ENCODE results near the gene NARF. TPM values are rescaled to one million over a fixed set of nuclear protein-coding genes. Genes with fewer than 3 reads are reported as not detected.

Gene NARF
- total RNA-seq: 49.9 and 59.3 TPM in 2 replicates

DNA sequence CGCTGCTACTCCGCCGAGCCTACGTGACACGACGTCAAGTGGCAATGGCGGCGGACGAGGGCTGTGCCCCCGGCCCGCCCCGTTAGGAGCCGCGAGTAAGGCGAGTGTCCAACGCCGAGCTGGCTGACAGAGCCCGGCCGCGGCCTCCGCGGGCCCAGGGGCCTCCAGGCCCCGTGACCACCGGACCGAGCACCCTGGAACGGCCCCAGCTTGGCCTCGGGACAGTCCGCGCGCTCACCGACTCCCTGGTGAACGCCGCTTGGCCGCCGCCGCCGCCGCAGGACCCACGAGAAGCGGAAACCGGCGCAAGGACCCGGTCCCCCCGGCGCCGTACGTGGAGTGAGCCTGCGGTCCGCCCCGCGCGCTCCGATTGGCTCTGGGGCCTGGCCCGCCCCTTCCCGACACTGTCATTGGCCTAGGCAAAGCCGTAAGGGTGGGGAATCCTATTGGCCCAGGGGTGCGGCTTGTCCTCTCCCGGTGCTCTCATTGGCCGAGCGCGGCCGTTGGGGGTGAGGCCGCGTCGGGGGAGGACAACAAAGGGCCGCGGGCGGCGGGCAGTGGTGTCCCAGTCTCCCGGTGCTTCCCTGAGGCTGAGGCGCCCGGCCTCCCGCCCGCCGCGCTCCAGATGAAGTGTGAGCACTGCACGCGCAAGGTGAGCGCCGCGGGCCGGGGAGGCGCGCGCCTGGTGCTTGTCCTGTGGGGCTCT, at the start of gene NARF:
TSS of gene NARF (plus strand) at position 563 of the 706 bp plus-strand sequence. CDS start at position 626, 63 bp downstream.

DNA sequence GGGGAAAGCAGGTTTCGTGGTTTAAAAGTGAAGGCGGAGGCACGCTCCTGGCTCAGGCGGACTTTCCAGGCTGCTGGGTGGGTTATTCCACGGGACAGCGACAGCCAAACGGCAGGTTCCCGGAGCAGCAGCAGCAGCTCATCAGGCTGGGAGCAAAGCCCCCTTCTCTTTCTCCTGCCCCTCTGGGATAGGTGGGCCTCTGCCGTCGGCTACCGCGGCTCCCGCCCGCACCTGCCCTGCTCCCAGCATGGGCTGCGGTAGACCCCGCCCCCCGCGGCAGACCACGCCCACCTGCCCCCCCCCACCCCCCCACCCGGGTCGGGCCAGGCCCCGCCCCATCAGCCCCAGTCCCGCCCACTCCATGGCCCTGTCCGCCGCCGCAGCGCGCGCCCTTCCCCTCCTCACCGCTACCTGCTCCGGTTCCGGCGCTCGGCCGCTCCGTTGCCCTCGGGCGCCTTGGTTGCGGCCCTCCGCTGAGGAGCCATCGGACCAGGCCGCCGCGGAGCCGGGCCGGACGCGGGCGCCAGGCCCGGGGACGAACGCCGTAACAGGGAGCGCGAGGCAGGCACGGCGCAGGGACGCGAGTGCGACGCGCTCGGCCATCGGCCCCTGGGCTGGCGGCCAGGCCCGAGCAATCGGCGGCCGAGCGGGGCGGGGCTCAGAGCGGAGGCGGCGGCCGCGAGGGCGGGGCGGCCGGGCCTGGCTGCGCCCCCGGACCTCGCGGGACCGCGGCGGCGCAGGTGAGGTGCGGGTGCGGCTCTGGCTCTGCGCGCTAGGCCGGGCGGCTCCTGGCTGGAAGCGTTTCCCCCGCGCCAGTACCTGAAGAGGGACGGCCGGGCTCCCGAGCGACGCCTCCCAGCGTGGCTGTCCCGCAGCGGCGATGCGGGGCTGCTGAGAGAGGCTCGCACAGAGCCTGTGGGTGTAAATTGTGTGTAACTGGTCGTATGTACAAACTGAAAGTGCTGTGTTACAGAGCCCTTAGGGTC, 40.2 kb upstream of the NARF start, which contains the start of the genes HEXD and OGFOD3:
TSS of gene HEXD (plus strand) at position 347 of the 986 bp plus-strand sequence. CDS start 1,453 bp downstream, outside the sequence.
TSS of gene OGFOD3 (minus strand) at position 586 of the 986 bp plus-strand sequence. CDS start at position 485, 101 bp downstream.

DNA sequence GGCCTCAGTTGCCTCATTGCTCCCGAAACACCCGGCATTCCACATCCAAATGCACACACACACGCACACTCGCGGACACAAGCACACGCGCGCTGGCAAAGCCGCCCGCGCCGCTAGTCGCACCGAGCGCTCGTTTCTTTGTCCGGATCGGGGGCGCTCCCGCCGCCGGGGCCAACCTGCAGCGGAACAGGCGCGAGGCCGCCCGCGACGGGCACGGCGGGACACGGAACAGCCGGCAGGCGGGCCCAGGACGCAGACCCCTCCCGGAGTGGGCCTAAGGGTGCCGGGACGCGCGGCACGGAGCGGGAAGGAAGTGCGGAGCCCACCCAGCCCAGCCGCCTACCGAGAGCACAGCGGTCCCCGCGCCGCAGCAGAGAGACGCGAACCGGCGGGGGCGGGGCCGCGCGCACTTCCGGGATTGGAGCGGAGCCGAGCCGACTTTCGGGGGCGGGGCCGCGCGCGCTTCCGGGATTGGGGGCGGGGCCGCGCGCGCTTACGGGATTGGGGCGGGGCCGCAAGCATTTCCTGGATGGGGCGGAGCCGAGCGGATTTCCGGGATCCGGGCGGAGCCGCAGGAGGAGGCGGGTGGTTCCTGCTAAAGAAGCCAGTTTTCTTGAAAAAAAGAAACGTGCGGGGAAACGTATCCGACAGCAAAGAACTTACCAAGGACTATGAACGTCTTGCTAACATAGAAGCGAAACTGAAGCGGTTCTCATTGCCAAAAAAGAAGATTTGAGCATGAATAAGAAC, 8.0 kb upstream of the NARF start, which contains the start of gene CYBC1:
TSS of gene CYBC1 (minus strand) at position 396 of the 750 bp plus-strand sequence. CDS start 1,498 bp downstream, outside the sequence.

DNA sequence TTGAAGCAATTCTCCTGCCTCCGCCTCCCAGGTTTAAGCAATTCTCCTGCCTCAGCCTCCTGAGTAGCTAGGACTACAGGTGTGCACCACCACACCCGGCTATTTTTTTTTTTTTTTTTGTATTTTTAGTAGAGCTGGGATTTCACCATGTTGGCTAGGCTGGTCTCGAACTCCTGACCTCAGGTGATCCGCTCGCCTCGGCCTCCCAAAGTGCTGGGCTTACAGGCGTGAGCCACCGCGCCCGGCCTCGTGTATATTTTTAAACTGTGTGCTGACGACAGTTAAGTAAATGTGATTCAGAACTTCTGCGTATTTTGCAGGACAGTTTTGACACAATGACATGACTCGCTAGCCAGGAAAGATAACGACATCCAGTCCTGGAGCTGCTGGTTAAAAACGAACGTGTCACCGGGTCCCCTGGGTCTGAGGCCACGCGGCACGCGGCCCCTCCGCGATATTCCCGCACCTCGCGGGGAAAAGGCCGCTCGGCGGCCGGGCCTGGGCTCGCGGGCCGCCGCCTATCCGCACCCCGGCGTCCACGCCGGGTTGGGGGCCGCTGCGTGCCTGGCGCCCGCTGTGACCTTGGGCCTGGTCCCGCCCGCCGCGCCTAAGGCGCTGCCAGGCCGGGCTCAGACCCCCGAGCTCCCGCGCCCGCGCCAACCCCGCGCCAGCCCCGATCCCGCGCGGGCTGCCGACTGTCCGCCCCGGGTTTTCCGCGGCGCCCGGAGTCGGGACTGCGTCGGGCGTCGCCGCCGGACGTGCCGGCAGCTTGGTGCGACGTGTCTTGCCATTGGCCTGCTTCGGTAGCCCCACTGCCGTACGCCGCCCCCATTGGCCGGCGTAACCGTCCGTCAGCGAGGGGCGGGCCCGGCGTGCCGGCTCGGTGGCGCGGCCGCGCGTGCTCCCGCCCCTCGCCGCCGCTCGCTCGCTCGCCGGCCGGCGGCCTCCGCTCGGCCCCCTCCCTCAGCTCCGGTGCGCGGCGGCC, 60.6 kb downstream of the NARF start, which contains the start of gene FOXK2:
TSS of gene FOXK2 (plus strand) at position 907 of the 985 bp plus-strand sequence. CDS start 157 bp downstream, outside the sequence.

Other genes starting within 250 kb of the NARF start
- gene CCDC57, start 245.9 kb upstream of the NARF start, total RNA-seq: 10.6 and 13.9 TPM in 2 replicates
- 131 and 277 TPM in 2 replicates for gene SLC16A3, start 229.7 kb upstream of the NARF start, total RNA-seq
- 32.6 and 44.1 TPM in 2 replicates for gene CSNK1D, start 185.0 kb upstream of the NARF start, total RNA-seq
- not detected in 2 replicates for gene CD7, start 141.1 kb upstream of the NARF start, total RNA-seq
- gene SECTM1, start 125.0 kb upstream of the NARF start, total RNA-seq: 8.1 and 20.5 TPM in 2 replicates
- gene TEX19, start 99.5 kb upstream of the NARF start, total RNA-seq: not detected in 2 replicates
- gene UTS2R, start 87.0 kb upstream of the NARF start, total RNA-seq: not detected in 2 replicates
- 8.2 and 10.0 TPM in 2 replicates for gene HEXD, start 40.4 kb upstream of the NARF start, total RNA-seq
- 29.2 and 34.5 TPM in 2 replicates for gene OGFOD3, start 40.2 kb upstream of the NARF start, total RNA-seq
- gene CYBC1, start 8.0 kb upstream of the NARF start, total RNA-seq: 47.7 and 54.1 TPM in 2 replicates
- 44.1 and 52.1 TPM in 2 replicates for gene FOXK2, start 61.0 kb downstream of the NARF start, total RNA-seq
- gene WDR45B, start 189.7 kb downstream of the NARF start, total RNA-seq: 77.4 and 105 TPM in 2 replicates
- 4.7 and 12.3 TPM in 2 replicates for gene RAB40B, start 240.0 kb downstream of the NARF start, total RNA-seq

All from tracheal epithelial cell (primary cell).